ENCODE data around the gene LYRM1.
A peak's percentile ranks its signal among the peaks of the same experiment; 100 is the strongest.
"Not testable (repeated sequence)": the region's sequence is repeated elsewhere in the genome, so short reads cannot be mapped to it uniquely, and the experiment has no call there.

Gene LYRM1, protein sequence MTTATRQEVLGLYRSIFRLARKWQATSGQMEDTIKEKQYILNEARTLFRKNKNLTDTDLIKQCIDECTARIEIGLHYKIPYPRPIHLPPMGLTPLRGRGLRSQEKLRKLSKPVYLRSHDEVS

DNA sequence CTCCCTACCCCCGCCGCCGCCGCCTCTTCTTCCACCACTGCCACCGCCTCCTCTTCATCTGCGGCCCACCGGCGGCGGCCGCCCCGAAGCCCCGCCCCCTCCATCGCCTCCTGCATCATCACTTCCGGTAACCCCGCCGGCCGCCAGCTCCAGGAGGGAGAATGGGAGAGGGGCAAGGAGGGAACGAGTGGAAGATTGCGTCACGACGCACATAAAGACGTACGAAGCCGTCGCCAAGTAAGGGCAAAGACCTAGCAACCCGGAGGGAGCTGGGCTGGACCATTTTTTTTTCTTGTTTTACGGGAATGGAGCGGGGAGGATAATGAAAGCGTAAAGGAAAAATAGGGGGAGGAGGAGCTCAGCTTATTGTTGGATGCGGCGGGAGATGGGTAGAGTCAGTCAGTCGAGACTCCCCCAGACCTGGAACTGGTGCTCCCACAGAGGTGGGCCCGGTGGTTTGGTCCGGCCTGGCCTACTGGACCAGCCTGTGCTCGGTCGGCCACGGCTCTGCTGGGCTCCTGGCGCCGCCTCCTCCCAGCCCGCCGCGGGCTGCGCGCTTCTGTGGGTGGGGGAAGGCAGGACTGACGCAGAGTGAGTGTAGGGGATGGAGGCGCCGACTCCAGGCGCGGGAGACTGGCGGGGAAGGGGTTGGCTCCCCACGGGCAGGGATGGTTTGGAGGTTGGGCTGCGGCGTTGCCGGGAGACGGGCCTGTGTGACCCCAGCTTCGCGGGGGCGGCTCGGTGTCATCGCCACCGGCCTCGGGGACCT, at the start of gene LYRM1, which contains the start of gene DCUN1D3:
LYRM1 (plus strand) TSS at position 473 of the 769 bp plus-strand sequence. CDS start 14,785 bp downstream, outside the sequence.
DCUN1D3 (minus strand) TSS at position 60 of the 769 bp plus-strand sequence. CDS start 37,820 bp downstream, outside the sequence.
- H3K36me3 ChIP-seq (ENCODE audit: control insufficient read depth, low read depth, low read length): peaks cover 2% of the 10 kb centered on the region

GRCh38 chr16:20850981-20851380, 49.6 kb upstream of the LYRM1 start:
- Histone ChIP-seq H3K9ac (ENCODE audit: low read length) (no peak overlapping the region), H3K27ac (ENCODE audit: low read length) (no peak overlapping the region), H3K36me3 (ENCODE audit: control insufficient read depth, low read depth, low read length) (no peaks in the 10 kb centered on the region), H3K27me3 (ENCODE audit: control insufficient read depth, insufficient read depth, low read length) (no peaks in the 10 kb centered on the region), H3K4me3 (ENCODE audit: low read length) (no peak overlapping the region), H3K9me3 (ENCODE audit: control insufficient read depth, low read depth, low read length) (no peaks in the 10 kb centered on the region), H3K4me1 (ENCODE audit: control insufficient read depth, low read depth, low read length) (no peaks in the 10 kb centered on the region)

More for the DNA sequence above, at the start of gene LYRM1, which contains the start of gene DCUN1D3:
- Histone ChIP-seq H3K9ac (ENCODE audit: low read length) (peak within 1 kb of the TSS; percentile 97), H3K27ac (ENCODE audit: low read length) (peak within 1 kb of the TSS; percentile 99), H3K4me3 (ENCODE audit: low read length) (peak within 1 kb of the TSS; percentile 91), H3K9me3 (ENCODE audit: control insufficient read depth, low read depth, low read length) (no peaks in the 10 kb centered on the region), H3K27me3 (ENCODE audit: control insufficient read depth, insufficient read depth, low read length) (no peaks in the 10 kb centered on the region), H3K4me1 (ENCODE audit: control insufficient read depth, low read depth, low read length) (peaks cover 7% of the 10 kb centered on the region)

DNA sequence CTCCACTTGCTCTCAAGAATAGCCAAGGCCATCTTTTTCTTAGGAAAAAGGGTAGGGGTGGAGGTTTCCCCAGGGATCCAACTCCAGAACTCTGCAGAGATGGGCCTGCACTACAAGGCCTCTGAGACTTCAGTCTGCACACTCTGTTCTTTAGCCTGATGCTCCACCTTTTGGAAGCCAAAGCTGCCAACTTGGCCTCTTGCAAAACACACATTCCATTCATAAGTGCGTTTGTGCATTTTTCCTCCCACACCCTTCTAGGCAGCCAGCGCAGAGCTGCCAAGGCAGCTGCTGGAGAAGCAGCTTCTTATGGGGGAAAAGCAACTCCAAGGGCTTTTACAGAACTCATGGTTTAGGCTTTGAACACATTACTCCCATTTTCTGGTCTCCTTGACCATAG, 49.0 kb upstream of the LYRM1 start:
- Histone ChIP-seq H3K27me3 (ENCODE audit: control insufficient read depth, insufficient read depth, low read length) (no peaks in the 10 kb centered on the region), H3K9me3 (ENCODE audit: control insufficient read depth, low read depth, low read length) (no peaks in the 10 kb centered on the region), H3K4me3 (ENCODE audit: low read length) (no peak overlapping the region), H3K36me3 (ENCODE audit: control insufficient read depth, low read depth, low read length) (no peaks in the 10 kb centered on the region), H3K4me1 (ENCODE audit: control insufficient read depth, low read depth, low read length) (no peaks in the 10 kb centered on the region), H3K27ac (ENCODE audit: low read length) (no peak overlapping the region), H3K9ac (ENCODE audit: low read length) (no peak overlapping the region)

- Histone ChIP-seq H3K4me1 (ENCODE audit: control insufficient read depth, low read depth, low read length) (peaks cover 4% of the 10 kb centered on the region), H3K9me3 (ENCODE audit: control insufficient read depth, low read depth, low read length) (no peaks in the 10 kb centered on the region), H3K9ac (ENCODE audit: low read length) (no peak overlapping the region), H3K36me3 (ENCODE audit: control insufficient read depth, low read depth, low read length) (no peaks in the 10 kb centered on the region), H3K27me3 (ENCODE audit: control insufficient read depth, insufficient read depth, low read length) (no peaks in the 10 kb centered on the region), H3K4me3 (ENCODE audit: low read length) (no peak overlapping the region), H3K27ac (ENCODE audit: low read length) (no peak overlapping the region)
Measured at GRCh38 chr16:20853143-20853542, 47.4 kb upstream of the LYRM1 start.

- Histone ChIP-seq H3K4me1 (ENCODE audit: control insufficient read depth, low read depth, low read length) (peaks cover 5% of the 10 kb centered on the region), H3K27me3 (ENCODE audit: control insufficient read depth, insufficient read depth, low read length) (no peaks in the 10 kb centered on the region), H3K9me3 (ENCODE audit: control insufficient read depth, low read depth, low read length) (no peaks in the 10 kb centered on the region), H3K36me3 (ENCODE audit: control insufficient read depth, low read depth, low read length) (no peaks in the 10 kb centered on the region), H3K27ac (ENCODE audit: low read length) (no peak overlapping the region), H3K4me3 (ENCODE audit: low read length) (no peak overlapping the region), H3K9ac (ENCODE audit: low read length) (no peak overlapping the region)
Measured at GRCh38 chr16:20853981-20854620, 46.5 kb upstream of the LYRM1 start.

DNA sequence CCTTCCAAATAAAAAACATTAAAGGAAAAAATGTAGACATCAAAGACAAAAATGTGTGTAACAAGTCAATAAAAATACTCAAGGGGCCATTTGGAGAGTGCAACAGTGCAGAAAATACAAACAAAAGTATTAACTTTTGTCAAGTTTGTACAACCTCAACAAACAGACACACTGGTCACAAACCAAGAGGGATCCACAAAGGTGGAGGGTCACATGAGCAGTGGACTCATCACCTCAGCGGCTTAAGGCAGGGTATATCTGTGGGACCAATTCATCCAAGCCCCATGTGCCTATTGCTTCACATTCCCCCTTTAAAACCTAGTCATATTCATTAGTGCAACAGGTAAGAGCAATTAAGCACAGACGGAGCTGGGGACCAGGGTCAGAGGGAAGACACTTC, 45.6 kb upstream of the LYRM1 start:
- H3K27ac ChIP-seq (ENCODE audit: low read length): no peak overlapping the region
- no peaks in the 10 kb centered on the region for H3K27me3 ChIP-seq (ENCODE audit: control insufficient read depth, insufficient read depth, low read length)
- no peaks in the 10 kb centered on the region for H3K9me3 ChIP-seq (ENCODE audit: control insufficient read depth, low read depth, low read length)
- peaks cover 13% of the 10 kb centered on the region for H3K4me1 ChIP-seq (ENCODE audit: control insufficient read depth, low read depth, low read length)
- peaks cover 2% of the 10 kb centered on the region for H3K36me3 ChIP-seq (ENCODE audit: control insufficient read depth, low read depth, low read length)
- H3K9ac ChIP-seq (ENCODE audit: low read length): no peak overlapping the region
- no peak overlapping the region for H3K4me3 ChIP-seq (ENCODE audit: low read length)

DNA sequence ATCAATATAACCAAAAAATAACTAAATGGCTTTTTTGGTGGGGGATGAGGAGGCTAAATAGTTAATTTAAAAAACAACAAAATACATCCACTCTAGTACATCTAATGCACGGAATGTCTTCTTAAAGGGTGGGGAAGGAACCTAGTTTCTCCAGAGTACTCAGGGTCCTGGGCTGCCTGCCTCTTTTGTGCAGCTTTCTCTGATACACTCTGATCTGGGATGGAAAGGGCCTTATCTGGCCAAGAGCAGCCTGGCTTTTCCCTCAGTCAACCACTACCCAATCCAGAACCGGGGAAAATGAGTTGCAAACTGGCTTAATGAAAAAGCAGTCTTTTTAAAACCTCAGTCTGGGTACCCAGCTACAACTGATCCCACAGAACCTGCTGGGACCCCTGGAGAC, 43.3 kb upstream of the LYRM1 start:
- Histone ChIP-seq H3K4me3 (ENCODE audit: low read length) (no peak overlapping the region), H3K27ac (ENCODE audit: low read length) (no peak overlapping the region), H3K9ac (ENCODE audit: low read length) (no peak overlapping the region), H3K4me1 (ENCODE audit: control insufficient read depth, low read depth, low read length) (peaks cover 13% of the 10 kb centered on the region), H3K9me3 (ENCODE audit: control insufficient read depth, low read depth, low read length) (no peaks in the 10 kb centered on the region), H3K36me3 (ENCODE audit: control insufficient read depth, low read depth, low read length) (peaks cover 8% of the 10 kb centered on the region), H3K27me3 (ENCODE audit: control insufficient read depth, insufficient read depth, low read length) (no peaks in the 10 kb centered on the region)

DNA sequence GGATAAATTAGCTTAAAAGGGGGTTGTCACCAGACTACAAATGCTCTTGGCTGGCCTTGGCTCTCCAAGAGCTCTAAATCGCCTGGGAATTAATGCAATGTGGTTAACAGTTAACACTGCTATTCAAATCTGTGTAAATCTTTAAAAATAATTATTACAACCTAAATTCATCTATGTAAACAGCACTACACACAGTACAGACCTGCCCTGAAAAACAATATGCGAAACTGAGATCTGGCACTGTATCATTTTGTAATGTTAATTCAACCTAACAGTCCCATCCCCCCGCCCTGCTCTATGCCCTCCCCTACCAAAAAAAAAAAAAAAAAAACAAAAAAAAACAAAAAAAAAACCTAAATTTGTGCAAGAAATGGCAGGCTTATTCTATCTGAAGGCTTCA, 41.3 kb upstream of the LYRM1 start:
- no peak overlapping the region for H3K4me3 ChIP-seq (ENCODE audit: low read length)
- H3K4me1 ChIP-seq (ENCODE audit: control insufficient read depth, low read depth, low read length): peaks cover 21% of the 10 kb centered on the region
- no peaks in the 10 kb centered on the region for H3K9me3 ChIP-seq (ENCODE audit: control insufficient read depth, low read depth, low read length)
- no peak overlapping the region for H3K27ac ChIP-seq (ENCODE audit: low read length)
- H3K9ac ChIP-seq (ENCODE audit: low read length): no peak overlapping the region
- H3K36me3 ChIP-seq (ENCODE audit: control insufficient read depth, low read depth, low read length): peaks cover 8% of the 10 kb centered on the region
- no peaks in the 10 kb centered on the region for H3K27me3 ChIP-seq (ENCODE audit: control insufficient read depth, insufficient read depth, low read length)

- peaks cover 21% of the 10 kb centered on the region for H3K4me1 ChIP-seq (ENCODE audit: control insufficient read depth, low read depth, low read length)
- H3K9me3 ChIP-seq (ENCODE audit: control insufficient read depth, low read depth, low read length): no peaks in the 10 kb centered on the region
- H3K27me3 ChIP-seq (ENCODE audit: control insufficient read depth, insufficient read depth, low read length): no peaks in the 10 kb centered on the region
- H3K27ac ChIP-seq (ENCODE audit: low read length): no peak overlapping the region
- H3K9ac ChIP-seq (ENCODE audit: low read length): no peak overlapping the region
- H3K4me3 ChIP-seq (ENCODE audit: low read length): no peak overlapping the region
- H3K36me3 ChIP-seq (ENCODE audit: control insufficient read depth, low read depth, low read length): peaks cover 8% of the 10 kb centered on the region
Measured at GRCh38 chr16:20859699-20860098, 40.9 kb upstream of the LYRM1 start.

GRCh38 chr16:20860361-20860760, 40.2 kb upstream of the LYRM1 start:
- Histone ChIP-seq H3K27me3 (ENCODE audit: control insufficient read depth, insufficient read depth, low read length) (no peaks in the 10 kb centered on the region), H3K4me3 (ENCODE audit: low read length) (no peak overlapping the region), H3K9me3 (ENCODE audit: control insufficient read depth, low read depth, low read length) (no peaks in the 10 kb centered on the region), H3K27ac (ENCODE audit: low read length) (no peak overlapping the region), H3K36me3 (ENCODE audit: control insufficient read depth, low read depth, low read length) (peaks cover 8% of the 10 kb centered on the region), H3K4me1 (ENCODE audit: control insufficient read depth, low read depth, low read length) (peaks cover 21% of the 10 kb centered on the region), H3K9ac (ENCODE audit: low read length) (no peak overlapping the region)

DNA sequence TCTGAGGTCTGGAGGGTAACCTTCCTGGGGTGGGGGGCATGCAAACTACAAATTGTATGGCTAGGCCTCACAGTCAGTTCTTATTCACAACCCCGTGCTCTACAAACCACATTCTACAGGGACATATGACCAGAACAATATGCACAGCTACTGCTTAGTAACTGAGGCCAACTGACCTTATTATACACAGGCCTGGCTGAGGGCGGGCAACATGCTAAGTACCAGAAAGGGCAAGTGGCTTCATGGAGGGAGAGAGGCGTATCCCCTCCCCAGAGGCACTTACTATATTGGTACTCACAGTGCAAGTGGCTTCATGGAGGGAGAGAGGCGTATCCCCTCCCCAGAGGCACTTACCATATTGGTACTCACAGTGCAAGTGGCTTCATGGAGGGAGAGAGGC, 39.6 kb upstream of the LYRM1 start:
- not testable (repeated sequence) for H3K9me3 ChIP-seq (ENCODE audit: control insufficient read depth, low read depth, low read length); H3K27me3 ChIP-seq (ENCODE audit: control insufficient read depth, insufficient read depth, low read length); H3K36me3 ChIP-seq (ENCODE audit: control insufficient read depth, low read depth, low read length); H3K9ac ChIP-seq (ENCODE audit: low read length); H3K4me3 ChIP-seq (ENCODE audit: low read length); H3K27ac ChIP-seq (ENCODE audit: low read length)
- peaks cover 24% of the 10 kb centered on the region for H3K4me1 ChIP-seq (ENCODE audit: control insufficient read depth, low read depth, low read length)
